Endodermal cell (in vitro differentiated cells): ENCODE measurements around the gene CCDC9. TPM values are rescaled to one million over a fixed set of nuclear protein-coding genes. Genes with fewer than 3 reads are reported as not detected.

Experiments
- DNase-seq: peaks from one replicate; pipeline ENCODE4 v3.0.0-alpha.2; 2017
- H3K27ac ChIP-seq: 2 replicates; pipeline ENCODE4 v1.5.1; 2013; ENCODE audit warnings: mild to moderate bottlenecking, low read depth, low read length, moderate library complexity
- H3K27me3 ChIP-seq: 2 replicates; pipeline ENCODE4 v1.6.1; 2013; ENCODE audit warnings: mild to moderate bottlenecking, low read length, moderate library complexity; ENCODE audit not compliant: insufficient read depth, control insufficient read depth, poor library complexity, severe bottlenecking
- H3K36me3 ChIP-seq: 2 replicates; pipeline ENCODE4 v1.7.0; 2013; ENCODE audit warnings: mild to moderate bottlenecking, low read length, moderate library complexity; ENCODE audit not compliant: control insufficient read depth, insufficient read depth
- H3K4me1 ChIP-seq: one replicate; pipeline ENCODE4 v1.7.0; 2013; ENCODE audit warnings: low read length; ENCODE audit not compliant: control insufficient read depth, insufficient read depth
- H3K4me3 ChIP-seq: 2 replicates; pipeline ENCODE4 v1.5.1; 2013; ENCODE audit warnings: mild to moderate bottlenecking, low read length, moderate library complexity
- H3K9ac ChIP-seq: 2 replicates; pipeline ENCODE4 v1.6.1; 2013; ENCODE audit warnings: mild to moderate bottlenecking, low read length, moderate library complexity; ENCODE audit not compliant: poor library complexity, severe bottlenecking; ENCODE audit errors: extremely low read depth
- H3K9me3 ChIP-seq: 2 replicates; pipeline ENCODE4 v1.6.1; 2013; ENCODE audit warnings: mild to moderate bottlenecking, low read length, moderate library complexity; ENCODE audit not compliant: control insufficient read depth
- H3K27ac Mint-ChIP-seq: 2 replicates; pipeline ENCODE4 v1.8.0; 2020; ENCODE audit warnings: mixed read lengths
- H3K27me3 Mint-ChIP-seq: 2 replicates; pipeline ENCODE4 v1.8.0; 2021; ENCODE audit warnings: mild to moderate bottlenecking, mixed read lengths; ENCODE audit not compliant: insufficient read depth
- H3K36me3 Mint-ChIP-seq: 2 replicates; pipeline ENCODE4 v1.8.0; 2020; ENCODE audit warnings: low read depth, mixed read lengths
- H3K4me1 Mint-ChIP-seq: 2 replicates; pipeline ENCODE4 v1.8.0; 2020; ENCODE audit warnings: mixed read lengths
- H3K4me3 Mint-ChIP-seq: 2 replicates; pipeline ENCODE4 v1.8.0; 2020; ENCODE audit warnings: mild to moderate bottlenecking, moderate library complexity, mixed read lengths
- H3K9me3 Mint-ChIP-seq: 2 replicates; pipeline ENCODE4 v1.8.0; 2020; ENCODE audit warnings: mild to moderate bottlenecking, mixed read lengths
- CTCF ChIP-seq: fragments of 200-600 bp; sonication (generic); conservative IDR thresholded peaks from 2 replicates; pipeline ENCODE4 v1.5.0; 2021; ENCODE audit warnings: antibody characterized with exemption, mild to moderate bottlenecking
- WGBS, 2 experiments: methylation state at CpG; one replicate each; pipeline versions ENCODE4 v1.1.5 to v1.1.7; 2013; ENCODE audit warnings: missing lambda C conversion rate in 2 of 2, mixed read lengths in 1 of 2; ENCODE audit not compliant: insufficient coverage in 1 of 2, insufficient read length in 1 of 2; 5-methylcytosine and 5-hydroxymethylcytosine counted together
- total RNA-seq, 2 donors: library from RNA; stranded (reverse); fragmentation: NEBNext Ultra II Directional in 1 of 2; extraction: Animal tissue kit (Norgen Biotek cat#: 25700) in 1 of 2; gene quantifications; 2 replicates in 1 of 2; 3 replicates in 1 of 2; pipeline ENCODE4 v1.2.1, GENCODE V29; 2021

The CCDC9 gene
- total RNA-seq, 2 donors from 2014 or later = 33.8 to 46.2 TPM

- 20 to 29% methylated on average over 13 to 14 of the region's 14 CpGs for WGBS, 2 experiments
- no peaks in the 10 kb centered on the region for H3K9me3 ChIP-seq
- no peak overlapping the region for H3K4me3 ChIP-seq
- Mint-ChIP-seq H3K4me3 (no peak overlapping the region), H3K36me3 (no peaks in the 10 kb centered on the region), H3K9me3 (no peaks in the 10 kb centered on the region), H3K4me1 (peaks cover 2% of the 10 kb centered on the region), H3K27ac (no peak overlapping the region), H3K27me3 (no peaks in the 10 kb centered on the region)
- H3K36me3 ChIP-seq = no peaks in the 10 kb centered on the region
- DNase-seq = peak; percentile 93
- no peaks in the 10 kb centered on the region for H3K4me1 ChIP-seq
- H3K27me3 ChIP-seq = no peaks in the 10 kb centered on the region
- no peak overlapping the region for H3K27ac ChIP-seq
- H3K9ac ChIP-seq = no peak overlapping the region
- peak; percentile 98 for TF ChIP-seq CTCF
Observed at GRCh38 chr19:47305309-47305751, 49.0 kb downstream of the CCDC9 start.

GRCh38 chr19:47306303-47306702, 50.0 kb downstream of the CCDC9 start:
- no peaks in the 10 kb centered on the region for H3K9me3 Mint-ChIP-seq
- H3K36me3 Mint-ChIP-seq = no peaks in the 10 kb centered on the region
- TF ChIP-seq CTCF = no peak
- peaks cover 2% of the 10 kb centered on the region for H3K4me1 Mint-ChIP-seq
- Histone ChIP-seq H3K4me3 (no peak overlapping the region), H3K27ac (no peak overlapping the region), H3K27me3 (no peaks in the 10 kb centered on the region), H3K9me3 (no peaks in the 10 kb centered on the region), H3K9ac (no peak overlapping the region), H3K36me3 (no peaks in the 10 kb centered on the region), H3K4me1 (no peaks in the 10 kb centered on the region)
- WGBS, 2 experiments = 95 to 100% methylated on average over 2 to 3 of the region's 3 CpGs
- no peak for DNase-seq
- H3K27me3 Mint-ChIP-seq = no peaks in the 10 kb centered on the region
- no peak overlapping the region for H3K27ac Mint-ChIP-seq
- H3K4me3 Mint-ChIP-seq = no peak overlapping the region

GRCh38 chr19:47309038-47309437, 52.7 kb downstream of the CCDC9 start:
- Mint-ChIP-seq H3K9me3 (peaks cover 3% of the 10 kb centered on the region), H3K36me3 (no peaks in the 10 kb centered on the region), H3K4me3 (no peak overlapping the region), H3K4me1 (peaks cover 2% of the 10 kb centered on the region), H3K27me3 (no peaks in the 10 kb centered on the region), H3K27ac (no peak overlapping the region)
- H3K9me3 ChIP-seq = no peaks in the 10 kb centered on the region
- H3K27ac ChIP-seq = no peak overlapping the region
- no peak overlapping the region for H3K4me3 ChIP-seq
- H3K36me3 ChIP-seq = no peaks in the 10 kb centered on the region
- no peak overlapping the region for H3K9ac ChIP-seq
- 93 to 94% methylated on average over 8 of the region's 8 CpGs for WGBS, 2 experiments
- H3K27me3 ChIP-seq = no peaks in the 10 kb centered on the region
- no peak for TF ChIP-seq CTCF
- no peaks in the 10 kb centered on the region for H3K4me1 ChIP-seq
- DNase-seq = no peak
